GM23338 (cell line): Measurements from ENCODE around the gene VRK3. TPM values are rescaled to one million over a fixed set of nuclear protein-coding genes. Genes with fewer than 3 reads are reported as not detected.

Experiments used
- ATAC-seq: fragments of 200-7000 bp; cut with Tn5 transposase; 3 replicates; pipeline ENCODE4 v1.9.1; 2020
- DNase-seq: peaks from one replicate; pipeline ENCODE4 v3.0.0-alpha.2; 2015; ENCODE audit warnings: low spot score
- H2AFZ ChIP-seq: fragments of 200-600 bp; sonication (generic); 2 replicates; pipeline ENCODE4 v1.8.0; 2016; ENCODE audit warnings: antibody characterized with exemption, mild to moderate bottlenecking, moderate library complexity
- H3F3A ChIP-seq: fragments of 200-600 bp; sonication (generic); replicated peaks from 2 replicates; pipeline ENCODE4 v1.8.0; 2017; ENCODE audit warnings: antibody characterized with exemption, mixed run types, low read depth
- H3K27ac ChIP-seq: fragments of 200-600 bp; sonication (generic); 2 replicates; pipeline ENCODE4 v1.6.1; 2016; ENCODE audit warnings: low read depth
- H3K27me3 ChIP-seq: fragments of 200-600 bp; sonication (generic); 2 replicates; pipeline ENCODE4 v1.8.0; 2016; ENCODE audit warnings: mild to moderate bottlenecking, mixed run types, moderate library complexity; ENCODE audit not compliant: insufficient read depth
- H3K36me3 ChIP-seq: fragments of 200-600 bp; sonication (generic); 2 replicates; pipeline ENCODE4 v1.8.0; 2016; ENCODE audit warnings: mild to moderate bottlenecking; ENCODE audit not compliant: insufficient read depth
- H3K4me1 ChIP-seq: fragments of 200-600 bp; sonication (generic); 2 replicates; pipeline ENCODE4 v1.8.0; 2016; ENCODE audit warnings: mild to moderate bottlenecking, moderate library complexity; ENCODE audit not compliant: insufficient read depth
- H3K4me2 ChIP-seq: fragments of 200-600 bp; sonication (generic); 2 replicates; pipeline ENCODE4 v1.7.1; 2017; ENCODE audit warnings: mixed run types
- H3K4me3 ChIP-seq: fragments of 200-600 bp; sonication (generic); 2 replicates; pipeline ENCODE4 v1.6.1; 2016; ENCODE audit warnings: mixed run types
- H3K79me2 ChIP-seq: fragments of 200-600 bp; sonication (generic); replicated peaks from 2 replicates; pipeline ENCODE4 v1.8.0; 2017; ENCODE audit warnings: mild to moderate bottlenecking; ENCODE audit not compliant: insufficient read depth
- H3K9me2 ChIP-seq: fragments of 200-600 bp; sonication (generic); 2 replicates; pipeline ENCODE4 v1.8.0; 2017; ENCODE audit not compliant: insufficient read depth
- H4K20me1 ChIP-seq: fragments of 200-600 bp; sonication (generic); replicated peaks from 2 replicates; pipeline ENCODE4 v1.8.0; 2017; ENCODE audit warnings: mild to moderate bottlenecking; ENCODE audit not compliant: insufficient read depth
- H3K27ac Mint-ChIP-seq: 2 replicates; pipeline ENCODE4 v1.8.0; 2020; ENCODE audit warnings: inconsistent platforms, mild to moderate bottlenecking, moderate library complexity, mixed read lengths
- H3K27me3 Mint-ChIP-seq: 3 replicates; pipeline ENCODE4 v1.8.0; 2022; ENCODE audit warnings: low read depth, mild to moderate bottlenecking, moderate library complexity, mixed read lengths, inconsistent platforms; ENCODE audit not compliant: insufficient read depth, poor library complexity
- H3K36me3 Mint-ChIP-seq: 3 replicates; pipeline ENCODE4 v1.8.0; 2021; ENCODE audit warnings: low read depth, mild to moderate bottlenecking, inconsistent platforms, moderate library complexity, mixed read lengths
- H3K4me1 Mint-ChIP-seq: 3 replicates; pipeline ENCODE4 v1.8.0; 2020; ENCODE audit warnings: mild to moderate bottlenecking, inconsistent platforms, mixed read lengths
- H3K4me3 Mint-ChIP-seq: 3 replicates; pipeline ENCODE4 v1.8.0; 2021; ENCODE audit warnings: moderate library complexity, mild to moderate bottlenecking, inconsistent platforms, mixed read lengths
- H3K9me3 Mint-ChIP-seq: 3 replicates; pipeline ENCODE4 v1.8.0; 2020; ENCODE audit warnings: moderate library complexity, mild to moderate bottlenecking, inconsistent platforms, mixed read lengths
- CREB1 ChIP-seq: fragments of 250-450 bp; sonication (Bioruptor Pico); IDR thresholded peaks from 2 replicates; pipeline ENCODE4 v1.5.0; 2020; ENCODE audit warnings: low read depth, mild to moderate bottlenecking, moderate library complexity
- EZH2 ChIP-seq: fragments of 200-600 bp; sonication (generic); IDR thresholded peaks from one replicate; pipeline ENCODE4 v1.8.0; 2017; ENCODE audit warnings: antibody characterized with exemption, mild to moderate bottlenecking, low read depth; ENCODE audit not compliant: unreplicated experiment
- EZH2phosphoT487 ChIP-seq: fragments of 200-600 bp; sonication (generic); IDR thresholded peaks from one replicate; pipeline ENCODE4 v1.8.1; 2018; ENCODE audit warnings: antibody characterized with exemption; ENCODE audit not compliant: unreplicated experiment
- JUNB ChIP-seq: IDR thresholded peaks from one replicate; pipeline ENCODE4 v1.6.1; 2016; ENCODE audit warnings: antibody characterized with exemption; ENCODE audit not compliant: unreplicated experiment
- POLR2AphosphoS5 ChIP-seq: IDR thresholded peaks from 2 replicates; pipeline ENCODE4 v1.6.1; 2016; ENCODE audit warnings: antibody characterized with exemption, low read depth
- ZNF114 ChIP-seq: fragments of 250-450 bp; sonication (Bioruptor Pico); IDR thresholded peaks from 2 replicates; pipeline ENCODE4 v1.5.0; 2020; ENCODE audit warnings: mild to moderate bottlenecking, moderate library complexity
- ZNF331 ChIP-seq: fragments of 250-450 bp; sonication (Bioruptor Pico); IDR thresholded peaks from 2 replicates; pipeline ENCODE4 v1.5.0; 2020; ENCODE audit warnings: low read depth, mild to moderate bottlenecking, moderate library complexity
- polyA plus RNA-seq: library from polyadenylated mRNA; unstranded; fragments of >200 nt; fragmentation: Nextera tagmentation; extraction: Ambion mirVana; gene quantifications from 2 replicates; pipeline ENCODE4 v1.2.1, GENCODE V29; 2016
- total RNA-seq: library from RNA; depleted of rRNA; stranded (reverse); fragments of >200 nt; shearing (Covaris generic); gene quantifications from 2 replicates; pipeline ENCODE4 v1.2.3, GENCODE V29; 2014
- TF ChIP-seq, protein P1 (sequence below), 2 experiments: fragments of 200-600 bp in 1 of 2; sonication (generic) in 1 of 2; conservative IDR thresholded peaks; 2 replicates each; pipeline versions ENCODE4 v1.5.1 to v1.6.1; 2016 to 2017; ENCODE audit warnings: antibody characterized with exemption in 2 of 2, low read depth in 2 of 2, mild to moderate bottlenecking in 2 of 2, moderate library complexity in 1 of 2
- TF ChIP-seq, protein P2 (sequence below): IDR thresholded peaks from one replicate; pipeline ENCODE4 v1.6.1; 2018; ENCODE audit warnings: antibody characterized with exemption; ENCODE audit not compliant: unreplicated experiment

VRK3 gene
- total and polyA plus RNA-seq, 2 experiments from 2014 or later, result 17.4 to 29.1 TPM

DNA sequence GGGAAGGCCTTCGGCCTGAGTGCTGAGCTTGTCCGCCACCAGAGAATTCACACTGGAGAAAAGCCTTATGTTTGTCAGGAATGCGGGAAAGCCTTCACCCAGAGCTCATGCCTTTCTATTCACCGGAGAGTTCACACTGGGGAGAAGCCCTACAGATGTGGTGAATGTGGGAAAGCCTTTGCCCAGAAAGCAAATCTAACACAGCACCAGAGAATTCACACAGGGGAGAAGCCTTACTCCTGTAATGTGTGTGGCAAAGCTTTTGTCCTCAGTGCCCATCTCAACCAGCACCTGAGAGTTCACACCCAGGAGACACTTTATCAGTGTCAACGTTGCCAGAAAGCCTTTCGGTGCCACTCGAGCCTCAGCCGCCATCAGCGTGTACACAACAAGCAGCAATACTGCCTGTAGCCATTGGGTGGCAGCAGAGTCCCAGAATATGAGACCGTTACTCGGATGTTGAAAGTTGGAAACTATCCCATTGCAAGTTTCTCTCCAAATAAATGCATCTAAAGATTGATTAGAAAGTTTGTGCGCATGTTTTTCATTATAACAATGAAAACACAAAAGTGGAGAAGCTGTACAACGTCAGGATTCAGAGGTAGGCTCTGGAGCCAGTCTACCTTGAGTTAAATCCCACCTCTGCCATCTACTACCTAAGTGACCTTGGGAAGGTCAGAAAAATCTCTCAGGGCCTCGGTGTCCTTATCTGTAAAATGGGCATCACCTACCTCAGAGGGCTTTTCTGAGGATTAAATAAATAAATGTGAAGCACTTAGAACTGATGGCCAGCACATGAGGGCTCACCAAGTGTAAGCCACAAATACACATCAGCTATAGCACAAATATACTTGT, 21.7 kb upstream of the VRK3 start:
- Histone ChIP-seq H3K4me1 (no peaks in the 10 kb centered on the region), H3K27ac (no peak overlapping the region), H3K79me2 (no peaks in the 10 kb centered on the region), H3K27me3 (no peaks in the 10 kb centered on the region), H4K20me1 (no peaks in the 10 kb centered on the region), H3F3A (no peaks in the 10 kb centered on the region; the same call in 1 of the 2 replicates), H3K36me3 (peaks cover 45% of the 10 kb centered on the region), H3K9me2 (no peaks in the 10 kb centered on the region), H3K4me2 (no peak overlapping the region), H2AFZ (no peak overlapping the region), H3K4me3 (no peak overlapping the region)
- Mint-ChIP-seq H3K4me1 (no peaks in the 10 kb centered on the region), H3K36me3 (peaks cover 89% of the 10 kb centered on the region), H3K9me3 (peaks cover 96% of the 10 kb centered on the region), H3K27ac (no peak overlapping the region), H3K27me3 (peaks cover 11% of the 10 kb centered on the region), H3K4me3 (no peak overlapping the region)
- DNase-seq (peak; percentile 87), ATAC-seq (no peak; the same call in 2 of the 3 replicates)
- no peak for TF ChIP-seq EZH2phosphoT487
- TF ChIP-seq, protein P1, sequence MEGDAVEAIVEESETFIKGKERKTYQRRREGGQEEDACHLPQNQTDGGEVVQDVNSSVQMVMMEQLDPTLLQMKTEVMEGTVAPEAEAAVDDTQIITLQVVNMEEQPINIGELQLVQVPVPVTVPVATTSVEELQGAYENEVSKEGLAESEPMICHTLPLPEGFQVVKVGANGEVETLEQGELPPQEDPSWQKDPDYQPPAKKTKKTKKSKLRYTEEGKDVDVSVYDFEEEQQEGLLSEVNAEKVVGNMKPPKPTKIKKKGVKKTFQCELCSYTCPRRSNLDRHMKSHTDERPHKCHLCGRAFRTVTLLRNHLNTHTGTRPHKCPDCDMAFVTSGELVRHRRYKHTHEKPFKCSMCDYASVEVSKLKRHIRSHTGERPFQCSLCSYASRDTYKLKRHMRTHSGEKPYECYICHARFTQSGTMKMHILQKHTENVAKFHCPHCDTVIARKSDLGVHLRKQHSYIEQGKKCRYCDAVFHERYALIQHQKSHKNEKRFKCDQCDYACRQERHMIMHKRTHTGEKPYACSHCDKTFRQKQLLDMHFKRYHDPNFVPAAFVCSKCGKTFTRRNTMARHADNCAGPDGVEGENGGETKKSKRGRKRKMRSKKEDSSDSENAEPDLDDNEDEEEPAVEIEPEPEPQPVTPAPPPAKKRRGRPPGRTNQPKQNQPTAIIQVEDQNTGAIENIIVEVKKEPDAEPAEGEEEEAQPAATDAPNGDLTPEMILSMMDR (conservative IDR thresholded peaks at IDR 0.05; ENCODE audit: low read depth in 2 of 2), result peak; percentile 91 to 93

DNA sequence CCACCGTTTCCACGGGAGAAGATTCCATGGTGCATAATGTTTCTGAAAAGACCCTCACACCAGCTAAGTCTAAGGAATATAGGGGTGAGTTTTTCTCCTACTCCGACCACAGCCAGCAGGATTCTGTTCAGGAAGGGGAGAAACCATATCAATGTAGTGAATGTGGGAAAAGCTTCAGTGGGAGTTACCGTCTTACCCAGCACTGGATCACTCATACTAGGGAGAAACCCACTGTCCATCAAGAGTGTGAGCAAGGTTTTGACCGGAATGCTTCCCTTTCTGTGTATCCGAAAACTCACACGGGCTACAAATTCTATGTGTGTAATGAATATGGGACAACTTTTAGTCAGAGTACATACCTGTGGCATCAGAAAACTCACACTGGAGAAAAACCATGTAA, 19.8 kb upstream of the VRK3 start:
- no peaks in the 10 kb centered on the region; the same call in 1 of the 2 replicates for H3F3A ChIP-seq
- H4K20me1 ChIP-seq, result no peaks in the 10 kb centered on the region
- no peak overlapping the region for H3K4me3 Mint-ChIP-seq
- peaks cover 95% of the 10 kb centered on the region for H3K9me3 Mint-ChIP-seq
- peaks cover 98% of the 10 kb centered on the region for H3K36me3 Mint-ChIP-seq
- H3K79me2 ChIP-seq, result no peaks in the 10 kb centered on the region
- no peak overlapping the region for H3K27ac ChIP-seq
- no peak overlapping the region for H3K4me3 ChIP-seq
- DNase-seq, result no peak
- no peaks in the 10 kb centered on the region for H3K4me1 ChIP-seq
- no peak for ATAC-seq
- no peak overlapping the region for H2AFZ ChIP-seq
- no peak overlapping the region for H3K27ac Mint-ChIP-seq
- no peaks in the 10 kb centered on the region for H3K4me1 Mint-ChIP-seq
- H3K4me2 ChIP-seq, result no peak overlapping the region
- H3K36me3 ChIP-seq, result peaks cover 46% of the 10 kb centered on the region
- H3K27me3 Mint-ChIP-seq, result peaks cover 11% of the 10 kb centered on the region
- H3K9me2 ChIP-seq, result no peaks in the 10 kb centered on the region
- H3K27me3 ChIP-seq, result no peaks in the 10 kb centered on the region
- TF ChIP-seq JUNB (no peak), EZH2phosphoT487 (no peak), POLR2AphosphoS5 (no peak), CREB1 (CRISPR knock-in tag) (no peak), EZH2 (no peak), ZNF331 (no peak), ZNF114 (CRISPR knock-in tag) (no peak)
- TF ChIP-seq, protein P2, sequence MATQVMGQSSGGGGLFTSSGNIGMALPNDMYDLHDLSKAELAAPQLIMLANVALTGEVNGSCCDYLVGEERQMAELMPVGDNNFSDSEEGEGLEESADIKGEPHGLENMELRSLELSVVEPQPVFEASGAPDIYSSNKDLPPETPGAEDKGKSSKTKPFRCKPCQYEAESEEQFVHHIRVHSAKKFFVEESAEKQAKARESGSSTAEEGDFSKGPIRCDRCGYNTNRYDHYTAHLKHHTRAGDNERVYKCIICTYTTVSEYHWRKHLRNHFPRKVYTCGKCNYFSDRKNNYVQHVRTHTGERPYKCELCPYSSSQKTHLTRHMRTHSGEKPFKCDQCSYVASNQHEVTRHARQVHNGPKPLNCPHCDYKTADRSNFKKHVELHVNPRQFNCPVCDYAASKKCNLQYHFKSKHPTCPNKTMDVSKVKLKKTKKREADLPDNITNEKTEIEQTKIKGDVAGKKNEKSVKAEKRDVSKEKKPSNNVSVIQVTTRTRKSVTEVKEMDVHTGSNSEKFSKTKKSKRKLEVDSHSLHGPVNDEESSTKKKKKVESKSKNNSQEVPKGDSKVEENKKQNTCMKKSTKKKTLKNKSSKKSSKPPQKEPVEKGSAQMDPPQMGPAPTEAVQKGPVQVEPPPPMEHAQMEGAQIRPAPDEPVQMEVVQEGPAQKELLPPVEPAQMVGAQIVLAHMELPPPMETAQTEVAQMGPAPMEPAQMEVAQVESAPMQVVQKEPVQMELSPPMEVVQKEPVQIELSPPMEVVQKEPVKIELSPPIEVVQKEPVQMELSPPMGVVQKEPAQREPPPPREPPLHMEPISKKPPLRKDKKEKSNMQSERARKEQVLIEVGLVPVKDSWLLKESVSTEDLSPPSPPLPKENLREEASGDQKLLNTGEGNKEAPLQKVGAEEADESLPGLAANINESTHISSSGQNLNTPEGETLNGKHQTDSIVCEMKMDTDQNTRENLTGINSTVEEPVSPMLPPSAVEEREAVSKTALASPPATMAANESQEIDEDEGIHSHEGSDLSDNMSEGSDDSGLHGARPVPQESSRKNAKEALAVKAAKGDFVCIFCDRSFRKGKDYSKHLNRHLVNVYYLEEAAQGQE, result no peak
- TF ChIP-seq, protein P1 (conservative IDR thresholded peaks at IDR 0.05; ENCODE audit: low read depth in 2 of 2), result no peak
